ENCODE measurements around the gene SNRNP35.

SNRNP35 gene

DNA sequence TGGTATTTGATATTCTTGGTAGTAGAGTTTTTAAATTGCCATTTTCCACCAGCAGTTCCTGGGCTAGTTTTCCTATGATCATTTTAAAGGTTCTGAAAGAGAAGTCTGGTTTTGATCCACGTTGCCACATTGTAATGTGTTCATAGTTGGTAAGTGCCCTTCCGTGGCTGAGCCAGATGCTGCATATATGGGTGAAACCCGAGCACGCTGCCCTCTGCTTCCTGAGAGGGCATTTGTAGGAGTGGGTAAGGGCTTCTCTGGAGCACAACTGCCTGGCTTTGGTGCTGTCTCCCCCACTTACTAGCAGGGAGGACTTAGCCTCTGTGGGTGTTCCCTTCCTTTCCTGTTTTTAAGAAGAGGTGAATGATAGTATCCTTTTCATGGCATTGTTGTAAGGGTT is 7.1 kb downstream of the SNRNP35 start:
- TF ChIP-seq, protein P1, sequence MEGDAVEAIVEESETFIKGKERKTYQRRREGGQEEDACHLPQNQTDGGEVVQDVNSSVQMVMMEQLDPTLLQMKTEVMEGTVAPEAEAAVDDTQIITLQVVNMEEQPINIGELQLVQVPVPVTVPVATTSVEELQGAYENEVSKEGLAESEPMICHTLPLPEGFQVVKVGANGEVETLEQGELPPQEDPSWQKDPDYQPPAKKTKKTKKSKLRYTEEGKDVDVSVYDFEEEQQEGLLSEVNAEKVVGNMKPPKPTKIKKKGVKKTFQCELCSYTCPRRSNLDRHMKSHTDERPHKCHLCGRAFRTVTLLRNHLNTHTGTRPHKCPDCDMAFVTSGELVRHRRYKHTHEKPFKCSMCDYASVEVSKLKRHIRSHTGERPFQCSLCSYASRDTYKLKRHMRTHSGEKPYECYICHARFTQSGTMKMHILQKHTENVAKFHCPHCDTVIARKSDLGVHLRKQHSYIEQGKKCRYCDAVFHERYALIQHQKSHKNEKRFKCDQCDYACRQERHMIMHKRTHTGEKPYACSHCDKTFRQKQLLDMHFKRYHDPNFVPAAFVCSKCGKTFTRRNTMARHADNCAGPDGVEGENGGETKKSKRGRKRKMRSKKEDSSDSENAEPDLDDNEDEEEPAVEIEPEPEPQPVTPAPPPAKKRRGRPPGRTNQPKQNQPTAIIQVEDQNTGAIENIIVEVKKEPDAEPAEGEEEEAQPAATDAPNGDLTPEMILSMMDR (conservative IDR thresholded peaks at IDR 0.05; ENCODE audit: low read depth, low read length), result no peak
- no peaks in the 10 kb centered on the region for H3K4me1 ChIP-seq (ENCODE audit: low read depth, poor library complexity, severe bottlenecking)
- no peaks in the 10 kb centered on the region for H3K79me2 ChIP-seq (ENCODE audit: insufficient read depth, low read depth)
- H2AFZ ChIP-seq (ENCODE audit: low read depth), result no peak overlapping the region
- no peak overlapping the region for H3K4me3 ChIP-seq (IDR thresholded peaks at IDR 0.05; ENCODE audit: insufficient read depth, low read depth, low read length)
- H3K4me2 ChIP-seq, result no peak overlapping the region
- no peaks in the 10 kb centered on the region for H4K20me1 ChIP-seq (ENCODE audit: insufficient read depth)
- no peaks in the 10 kb centered on the region for H3K27me3 ChIP-seq (ENCODE audit: insufficient read depth, low read depth)
- H3K27ac ChIP-seq, result no peak overlapping the region
- H3K36me3 ChIP-seq (ENCODE audit: insufficient read depth), result no peaks in the 10 kb centered on the region
- no peak overlapping the region for H3K9ac ChIP-seq

DNA sequence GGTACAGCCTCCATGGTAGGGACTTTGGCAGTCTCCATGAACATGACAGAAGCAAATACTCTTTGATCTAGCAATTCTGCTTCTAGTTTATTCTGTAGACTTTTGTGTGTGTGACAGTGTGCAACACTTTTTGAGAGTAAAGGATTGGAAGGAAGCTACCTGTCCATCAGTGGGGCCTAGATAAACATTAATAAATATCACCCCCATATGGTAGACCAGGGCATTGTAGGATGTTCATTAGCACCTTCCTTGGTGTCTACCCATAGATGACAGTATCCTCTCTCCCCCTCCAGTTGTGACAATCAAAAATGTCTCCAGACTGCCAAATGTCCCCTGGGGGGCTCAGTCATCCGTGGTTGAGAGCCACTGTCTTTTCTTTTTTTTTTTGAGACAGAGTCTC is 10.8 kb downstream of the SNRNP35 start:
- Histone ChIP-seq H3K27ac (no peak overlapping the region), H4K20me1 (ENCODE audit: insufficient read depth) (no peaks in the 10 kb centered on the region), H3K4me1 (ENCODE audit: low read depth, poor library complexity, severe bottlenecking) (no peaks in the 10 kb centered on the region)

DNA sequence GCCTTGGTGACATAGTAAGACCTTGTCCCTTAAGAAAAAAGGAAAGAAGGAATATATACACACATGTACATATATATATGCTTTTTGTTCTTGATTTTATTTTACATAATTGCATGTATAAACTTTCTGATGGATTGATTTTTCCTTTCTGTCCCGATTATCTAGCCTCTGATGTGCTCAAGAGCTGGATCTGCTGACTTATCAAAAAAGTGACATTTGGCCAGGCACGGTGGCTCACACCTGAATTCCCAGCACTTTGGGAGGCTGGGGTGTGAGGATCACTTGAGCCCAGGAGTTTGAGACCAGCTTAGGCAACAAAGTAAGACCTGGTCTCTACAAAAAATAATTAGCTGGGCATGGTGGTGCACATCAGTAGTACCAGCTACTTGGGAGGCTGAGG is 12.0 kb downstream of the SNRNP35 start:
- Histone ChIP-seq H3K27me3 (ENCODE audit: insufficient read depth, low read depth) (no peaks in the 10 kb centered on the region), H3K4me1 (ENCODE audit: low read depth, poor library complexity, severe bottlenecking) (no peaks in the 10 kb centered on the region), H4K20me1 (ENCODE audit: insufficient read depth) (no peaks in the 10 kb centered on the region), H3K9ac (no peak overlapping the region), H3K27ac (no peak overlapping the region), H3K4me2 (no peak overlapping the region), H3K36me3 (ENCODE audit: insufficient read depth) (no peaks in the 10 kb centered on the region), H2AFZ (ENCODE audit: low read depth) (no peak overlapping the region), H3K79me2 (ENCODE audit: insufficient read depth, low read depth) (no peaks in the 10 kb centered on the region), H3K4me3 (IDR thresholded peaks at IDR 0.05; ENCODE audit: insufficient read depth, low read depth, low read length) (no peak overlapping the region)
- TF ChIP-seq, protein P1 (conservative IDR thresholded peaks at IDR 0.05; ENCODE audit: low read depth, low read length), result no peak

More for the DNA sequence above, 10.8 kb downstream of the SNRNP35 start:
- Histone ChIP-seq H3K4me3 (IDR thresholded peaks at IDR 0.05; ENCODE audit: insufficient read depth, low read depth, low read length) (no peak overlapping the region), H3K79me2 (ENCODE audit: insufficient read depth, low read depth) (no peaks in the 10 kb centered on the region), H3K9ac (no peak overlapping the region), H2AFZ (ENCODE audit: low read depth) (no peak overlapping the region), H3K4me2 (no peak overlapping the region), H3K36me3 (ENCODE audit: insufficient read depth) (no peaks in the 10 kb centered on the region), H3K27me3 (ENCODE audit: insufficient read depth, low read depth) (no peaks in the 10 kb centered on the region)
- TF ChIP-seq, protein P1 (conservative IDR thresholded peaks at IDR 0.05; ENCODE audit: low read depth, low read length), result no peak

DNA sequence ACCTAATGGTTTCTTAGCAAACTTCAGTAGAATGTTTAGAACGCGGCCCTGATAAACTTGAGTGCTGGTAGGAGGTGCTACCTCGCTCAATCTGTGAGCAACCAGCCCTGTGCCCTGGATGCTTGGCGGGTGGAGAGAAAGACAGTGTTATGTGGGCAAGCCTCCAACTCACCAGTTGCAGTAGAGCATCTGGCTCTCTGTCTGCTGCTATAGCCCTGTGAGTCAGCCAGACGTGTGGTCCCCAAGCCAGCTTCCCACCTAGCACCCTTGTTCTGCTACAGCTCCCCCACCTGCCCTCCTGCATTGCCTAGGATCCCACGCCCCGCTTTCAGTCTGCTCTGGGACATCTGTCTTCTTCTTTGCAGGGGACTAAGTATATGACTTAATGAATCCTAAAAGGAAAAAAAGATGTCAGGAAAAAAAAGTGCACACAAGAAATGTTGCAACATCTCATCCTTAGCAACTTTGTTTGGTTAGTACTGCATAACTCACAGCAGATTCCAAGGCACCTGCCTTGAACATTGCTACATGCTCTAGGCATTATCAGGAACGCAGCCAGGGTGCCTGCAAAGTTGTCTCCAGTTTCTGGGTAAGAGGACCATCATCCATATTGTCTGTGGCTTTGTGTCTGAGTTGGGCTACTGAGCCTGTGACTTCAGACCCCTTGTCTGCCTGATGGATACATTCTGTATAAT is 13.6 kb downstream of the SNRNP35 start:
- H3K9ac ChIP-seq, result no peak overlapping the region
- no peak overlapping the region for H3K27ac ChIP-seq
- H3K27me3 ChIP-seq (ENCODE audit: insufficient read depth, low read depth), result no peaks in the 10 kb centered on the region
- H4K20me1 ChIP-seq (ENCODE audit: insufficient read depth), result no peaks in the 10 kb centered on the region
- H3K4me2 ChIP-seq, result no peak overlapping the region
- no peaks in the 10 kb centered on the region for H3K4me1 ChIP-seq (ENCODE audit: low read depth, poor library complexity, severe bottlenecking)
- H3K36me3 ChIP-seq (ENCODE audit: insufficient read depth), result no peaks in the 10 kb centered on the region
- no peak overlapping the region for H2AFZ ChIP-seq (ENCODE audit: low read depth)
- TF ChIP-seq, protein P1 (conservative IDR thresholded peaks at IDR 0.05; ENCODE audit: low read depth, low read length), result no peak
- no peak overlapping the region for H3K4me3 ChIP-seq (IDR thresholded peaks at IDR 0.05; ENCODE audit: insufficient read depth, low read depth, low read length)
- H3K79me2 ChIP-seq (ENCODE audit: insufficient read depth, low read depth), result no peaks in the 10 kb centered on the region
